Hepatocyte (in vitro differentiated cells): ENCODE measurements around the gene SLC23A3. TPM values are rescaled to one million over a fixed set of nuclear protein-coding genes. Genes with fewer than 3 reads are reported as not detected.

Experiments
- DNase-seq: peaks from one replicate; pipeline ENCODE4 v3.0.0-alpha.2; 2016; ENCODE audit warnings: low spot score
- H2AFZ ChIP-seq: fragments of 200-600 bp; sonication (generic); 2 replicates; pipeline ENCODE4 v1.6.0; 2016; ENCODE audit warnings: antibody characterized with exemption, mild to moderate bottlenecking
- H3K27ac ChIP-seq: fragments of 200-600 bp; sonication (generic); 2 replicates; pipeline ENCODE4 v1.5.1; 2016; ENCODE audit warnings: mild to moderate bottlenecking
- H3K27me3 ChIP-seq: fragments of 200-600 bp; sonication (generic); 2 replicates; pipeline ENCODE4 v1.6.1; 2016
- H3K36me3 ChIP-seq: fragments of 200-600 bp; sonication (generic); replicated peaks from 2 replicates; pipeline ENCODE4 v1.5.1; 2016; ENCODE audit warnings: low read depth; ENCODE audit not compliant: insufficient read depth
- H3K4me1 ChIP-seq: fragments of 200-600 bp; sonication (generic); 2 replicates; pipeline ENCODE4 v1.5.1; 2016; ENCODE audit warnings: mild to moderate bottlenecking, moderate library complexity; ENCODE audit not compliant: insufficient read depth
- H3K4me2 ChIP-seq: fragments of 200-600 bp; sonication (generic); 2 replicates; pipeline ENCODE4 v1.6.0; 2016
- H3K4me3 ChIP-seq: fragments of 200-600 bp; sonication (generic); 2 replicates; pipeline ENCODE4 v1.5.1; 2016; ENCODE audit warnings: mild to moderate bottlenecking
- H3K79me2 ChIP-seq: fragments of 200-600 bp; sonication (generic); 2 replicates; pipeline ENCODE4 v1.6.0; 2017; ENCODE audit warnings: mild to moderate bottlenecking
- H3K9me2 ChIP-seq: fragments of 200-600 bp; sonication (generic); replicated peaks from 2 replicates; pipeline ENCODE4 v1.6.0; 2017; ENCODE audit warnings: mild to moderate bottlenecking; ENCODE audit not compliant: insufficient read depth
- H3K9me3 ChIP-seq: fragments of 200-600 bp; sonication (generic); 2 replicates; pipeline ENCODE4 v1.5.1; 2016; ENCODE audit warnings: low read depth, mild to moderate bottlenecking
- H4K20me1 ChIP-seq: fragments of 200-600 bp; sonication (generic); 2 replicates; pipeline ENCODE4 v1.6.0; 2016; ENCODE audit warnings: mild to moderate bottlenecking; ENCODE audit not compliant: insufficient read depth, poor library complexity, severe bottlenecking
- CTCF ChIP-seq: fragments of 200-600 bp; sonication (generic); IDR thresholded peaks from 2 replicates; pipeline ENCODE4 v1.5.1; 2016; ENCODE audit warnings: antibody characterized with exemption, mild to moderate bottlenecking; ENCODE audit not compliant: poor library complexity
- EZH2 ChIP-seq: fragments of 200-600 bp; sonication (generic); IDR thresholded peaks from 2 replicates; pipeline ENCODE4 v1.6.1; 2016; ENCODE audit warnings: antibody characterized with exemption, mild to moderate bottlenecking, borderline replicate concordance
- EZH2phosphoT487 ChIP-seq: fragments of 200-600 bp; sonication (generic); IDR thresholded peaks from one replicate; pipeline ENCODE4 v1.6.1; 2018; ENCODE audit warnings: antibody characterized with exemption, mild to moderate bottlenecking, low read depth, moderate library complexity; ENCODE audit not compliant: unreplicated experiment, severe bottlenecking
- WGBS: methylation state at CpG from one replicate; pipeline ENCODE4 v1.1.6; 2016; ENCODE audit warnings: low lambda C conversion rate; ENCODE audit errors: missing lambda C conversion rate; 5-methylcytosine and 5-hydroxymethylcytosine counted together
- polyA plus RNA-seq: library from polyadenylated mRNA; unstranded; fragments of >200 nt; fragmentation: Nextera tagmentation; extraction: Ambion mirVana; gene quantifications from 2 replicates; pipeline ENCODE4 v1.2.1, GENCODE V29; 2016
- total RNA-seq: library from RNA; depleted of rRNA; stranded (reverse); fragments of >200 nt; gene quantifications from 2 replicates; pipeline ENCODE4 v1.2.3, GENCODE V29; 2014

The SLC23A3 gene
- total and polyA plus RNA-seq, 2 experiments from 2014 or later: 0.80 to 1.5 TPM

- H3K4me2 ChIP-seq: peak overlapping the region; percentile 33
- WGBS: 72% methylated on average over 12 of the region's 12 CpGs
- H3K9me3 ChIP-seq: no peaks in the 10 kb centered on the region
- peak; percentile 29 for DNase-seq
- no peaks in the 10 kb centered on the region for H3K27me3 ChIP-seq
- peaks cover 51% of the 10 kb centered on the region for H3K79me2 ChIP-seq
- TF ChIP-seq CTCF: no peak
- no peak for TF ChIP-seq EZH2
- TF ChIP-seq EZH2phosphoT487: no peak
- H4K20me1 ChIP-seq: no peaks in the 10 kb centered on the region
- H3K9me2 ChIP-seq: no peaks in the 10 kb centered on the region
- H3K4me1 ChIP-seq: peaks cover 48% of the 10 kb centered on the region
- H3K36me3 ChIP-seq: no peaks in the 10 kb centered on the region
- peak overlapping the region; percentile 62 for H3K27ac ChIP-seq
- no peak overlapping the region for H2AFZ ChIP-seq
- no peak overlapping the region for H3K4me3 ChIP-seq
Measured at GRCh38 chr2:219118504-219118903, 51.3 kb downstream of the SLC23A3 start.

- WGBS: 48% methylated on average over 8 of the region's 8 CpGs
- Histone ChIP-seq H3K4me3 (no peak overlapping the region), H3K79me2 (peaks cover 52% of the 10 kb centered on the region), H3K36me3 (no peaks in the 10 kb centered on the region), H3K27ac (peak overlapping the region; percentile 62), H2AFZ (no peak overlapping the region), H4K20me1 (no peaks in the 10 kb centered on the region), H3K4me2 (peak overlapping the region; percentile 40), H3K4me1 (peaks cover 43% of the 10 kb centered on the region), H3K9me2 (no peaks in the 10 kb centered on the region), H3K27me3 (no peaks in the 10 kb centered on the region), H3K9me3 (no peaks in the 10 kb centered on the region)
- no peak for TF ChIP-seq CTCF
- TF ChIP-seq EZH2phosphoT487: no peak
- no peak for TF ChIP-seq EZH2
- DNase-seq: peak; percentile 15
Measured at GRCh38 chr2:219116776-219117646, 52.8 kb downstream of the SLC23A3 start.

GRCh38 chr2:219112651-219113338, 57.0 kb downstream of the SLC23A3 start:
- Histone ChIP-seq H3K79me2 (peaks cover 26% of the 10 kb centered on the region), H3K27ac (peak overlapping the region; percentile 70), H3K9me3 (no peaks in the 10 kb centered on the region), H3K4me3 (no peak overlapping the region), H3K9me2 (no peaks in the 10 kb centered on the region), H3K4me2 (peak overlapping the region; percentile 25), H2AFZ (no peak overlapping the region), H3K4me1 (peaks cover 45% of the 10 kb centered on the region), H3K36me3 (no peaks in the 10 kb centered on the region), H3K27me3 (no peaks in the 10 kb centered on the region), H4K20me1 (no peaks in the 10 kb centered on the region)
- TF ChIP-seq EZH2phosphoT487 (no peak), EZH2 (no peak), CTCF (no peak)
- WGBS: 72% methylated on average over 9 of the region's 9 CpGs
- DNase-seq: no peak
